Stimulated activated CD8-positive, alpha-beta memory T cell treated with anti-CD3 and anti-CD28 coated beads, Interleukin-12 subunit alpha, Interleukin-12 subunit beta, amount 100 ng/mL, for 24 hours (primary cell): ENCODE data around the gene NME3.

Experiments
- DNase-seq: peaks from one replicate; pipeline ENCODE4 v3.0.0-alpha.2; 2020; ENCODE audit errors: extremely low read depth

NME3 gene

GRCh38 chr16:1768767-1769401, 2.5 kb downstream of the NME3 start:
- DNase-seq: no peak

GRCh38 chr16:1768061-1768766, 3.1 kb downstream of the NME3 start:
- no peak for DNase-seq

GRCh38 chr16:1767116-1767994, 4.0 kb downstream of the NME3 start:
- DNase-seq: no peak

- DNase-seq: no peak
Observed at GRCh38 chr16:1766701-1767100, 4.6 kb downstream of the NME3 start.

- no peak for DNase-seq
Observed at GRCh38 chr16:1766231-1766630, 5.1 kb downstream of the NME3 start.

- DNase-seq: no peak
Observed at GRCh38 chr16:1765826-1766225, 5.5 kb downstream of the NME3 start.

GRCh38 chr16:1764971-1765370, 6.4 kb downstream of the NME3 start:
- no peak for DNase-seq

GRCh38 chr16:1763521-1764511, 7.5 kb downstream of the NME3 start:
- no peak for DNase-seq

- no peak for DNase-seq
Observed at GRCh38 chr16:1762879-1763520, 8.3 kb downstream of the NME3 start.

- DNase-seq: no peak
Observed at GRCh38 chr16:1762196-1762878, 9.0 kb downstream of the NME3 start.

GRCh38 chr16:1761751-1762150, 9.6 kb downstream of the NME3 start:
- DNase-seq: no peak

GRCh38 chr16:1760911-1761310, 10.4 kb downstream of the NME3 start:
- no peak for DNase-seq

GRCh38 chr16:1759511-1759910, 11.8 kb downstream of the NME3 start:
- DNase-seq: no peak

- no peak for DNase-seq
Observed at GRCh38 chr16:1758923-1759322, 12.4 kb downstream of the NME3 start.

- no peak for DNase-seq
Observed at GRCh38 chr16:1757714-1758461, 13.5 kb downstream of the NME3 start.

GRCh38 chr16:1754204-1754603, 17.1 kb downstream of the NME3 start:
- DNase-seq: no peak

- DNase-seq: no peak
Observed at GRCh38 chr16:1752853-1753252, 18.5 kb downstream of the NME3 start.

GRCh38 chr16:1751946-1752345, 19.4 kb downstream of the NME3 start:
- no peak for DNase-seq
